NCI-H446 (cell line): ENCODE data around the gene TMEM184B.

Experiments
- DNase-seq, 2 experiments: peaks; one replicate each; lab custom pipeline; 2025; lab: John Stamatoyannopoulos, UW

Gene TMEM184B

GRCh38 chr22:38308791-38309498, 36.1 kb upstream of the TMEM184B start:
- no peak for DNase-seq

DNA sequence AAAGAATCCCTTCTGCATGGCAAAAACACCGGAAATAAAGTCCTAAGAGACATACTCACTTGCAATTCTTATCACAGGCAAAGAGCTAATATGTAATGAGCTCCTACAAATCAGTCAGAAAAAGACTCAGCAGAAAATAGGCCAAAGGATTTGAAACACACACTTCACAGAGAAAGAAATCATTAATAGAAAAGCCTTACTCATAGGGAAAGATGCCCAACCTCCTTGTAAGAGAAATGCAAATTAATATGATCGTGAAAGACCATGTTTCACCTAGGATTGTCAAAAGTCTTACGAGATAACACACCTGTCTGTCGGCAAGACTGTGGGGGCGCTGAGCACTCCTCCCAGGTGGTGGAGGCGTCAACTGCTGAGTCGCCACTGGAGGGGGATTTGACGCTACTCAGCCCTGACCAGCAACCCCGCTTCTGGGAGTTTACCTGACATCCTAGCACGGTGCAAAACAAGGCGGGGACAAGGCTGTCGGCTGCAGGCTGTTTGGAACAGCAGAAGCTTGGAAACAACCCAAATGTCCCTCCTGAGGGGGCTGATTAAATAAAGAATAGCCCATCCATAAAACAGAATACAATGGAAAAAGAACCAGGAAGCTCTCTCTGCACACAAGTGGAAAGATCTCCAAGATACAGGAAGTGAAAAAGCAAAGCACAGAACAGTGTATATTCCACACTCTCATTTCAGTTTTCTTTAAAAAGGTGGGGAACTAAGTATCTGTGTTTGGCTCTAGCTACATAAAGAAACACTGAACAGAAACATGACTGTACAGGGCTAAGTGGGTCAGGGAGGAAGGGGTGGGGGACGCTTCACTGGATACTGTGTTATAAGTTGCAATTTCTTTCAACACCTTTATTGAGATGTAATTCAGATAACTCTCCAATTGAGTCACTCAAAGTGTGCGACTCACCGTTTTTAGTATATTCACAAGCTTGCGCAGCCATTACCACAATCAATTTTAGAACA, 33.0 kb upstream of the TMEM184B start:
- no peak for DNase-seq

- DNase-seq = no peak
These were observed 31.7 kb upstream of the TMEM184B start for GRCh38 chr22:38304526-38304925.

DNA sequence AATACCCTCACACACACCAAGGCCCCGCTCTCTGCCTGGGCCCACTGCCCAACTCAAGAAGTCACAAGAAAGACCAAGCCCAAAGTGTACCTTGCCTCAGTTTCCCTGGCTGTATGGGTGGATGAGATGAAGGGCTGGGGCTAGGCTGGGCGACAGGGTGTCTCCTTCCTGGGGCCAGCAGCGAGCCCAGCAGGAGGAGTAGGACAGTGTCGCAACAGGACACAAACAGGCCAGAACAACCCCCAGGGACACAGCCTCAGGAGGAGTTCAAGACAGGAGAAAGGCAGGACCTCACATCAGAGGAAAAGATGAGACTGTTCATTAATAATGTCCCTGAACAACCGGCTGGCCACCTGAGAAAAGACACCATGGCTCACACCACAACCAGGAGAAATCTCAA, 31.2 kb upstream of the TMEM184B start:
- DNase-seq = no peak

DNA sequence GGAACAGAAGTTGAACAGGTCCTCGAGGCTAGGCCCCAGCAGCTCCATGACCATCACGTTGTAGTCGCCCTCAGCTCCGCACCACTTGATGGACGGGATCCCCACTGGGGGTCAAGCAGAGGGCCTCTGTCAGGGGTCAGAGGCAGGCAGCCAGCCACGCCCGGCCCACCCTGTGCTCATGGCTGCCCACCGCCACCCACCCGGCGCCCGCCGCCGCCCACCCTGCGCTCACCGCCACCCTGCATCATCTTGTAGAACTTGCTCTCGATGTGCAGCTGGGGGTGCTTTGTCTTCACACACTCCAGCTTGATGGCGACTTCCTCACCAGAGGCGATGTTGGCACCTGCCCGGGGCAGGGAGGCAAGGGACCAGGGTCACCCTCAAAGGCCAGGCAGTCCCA, 30.1 kb upstream of the TMEM184B start:
- no peak for DNase-seq

DNA sequence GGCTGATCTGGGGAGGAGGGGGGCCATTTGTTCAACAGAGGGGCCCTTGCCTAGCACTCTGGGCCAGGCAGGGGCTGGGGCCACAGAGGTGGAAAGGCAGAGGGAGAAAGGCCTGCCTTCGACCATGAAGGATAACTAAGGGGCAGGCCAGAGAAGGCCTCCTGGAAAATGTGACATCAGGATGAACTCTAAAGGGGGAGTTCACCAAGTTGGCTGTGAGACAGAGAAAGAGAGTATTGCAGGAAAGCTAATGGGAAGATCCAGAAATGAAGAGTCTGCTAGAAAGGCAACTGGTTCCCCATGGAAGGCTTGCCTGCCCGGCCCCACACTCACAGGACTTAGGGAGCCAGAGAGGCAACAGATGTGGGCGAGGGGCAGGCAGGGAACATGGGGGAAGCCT, 28.1 kb upstream of the TMEM184B start:
- no peak for DNase-seq

GRCh38 chr22:38300197-38300945, 27.6 kb upstream of the TMEM184B start:
- DNase-seq = no peak

- no peak for DNase-seq
These were observed 26.9 kb upstream of the TMEM184B start for GRCh38 chr22:38299770-38300102.

GRCh38 chr22:38298312-38299005, 25.6 kb upstream of the TMEM184B start:
- DNase-seq = no peak

DNA sequence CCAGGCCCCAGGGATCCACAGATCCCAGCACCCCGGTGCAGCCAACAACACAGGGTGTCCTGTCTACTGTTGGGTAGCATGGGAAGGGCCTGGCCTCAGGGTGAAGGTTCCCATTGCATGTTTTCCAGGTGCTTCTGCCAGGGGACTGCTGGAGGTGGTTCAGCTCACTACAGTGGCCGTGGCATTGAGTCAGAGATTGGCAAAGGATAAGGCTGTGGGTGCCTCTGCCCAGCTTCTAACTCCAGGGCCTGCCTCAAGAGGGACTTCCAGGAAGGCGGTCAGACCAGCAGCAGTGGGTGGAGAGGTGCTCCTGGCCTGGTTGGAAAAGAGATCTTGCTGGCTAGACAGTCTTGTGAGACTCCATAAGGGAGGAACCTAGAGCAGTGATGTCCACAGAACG, 23.6 kb upstream of the TMEM184B start:
- no peak for DNase-seq

GRCh38 chr22:38295863-38296262, 23.1 kb upstream of the TMEM184B start:
- DNase-seq = no peak

DNA sequence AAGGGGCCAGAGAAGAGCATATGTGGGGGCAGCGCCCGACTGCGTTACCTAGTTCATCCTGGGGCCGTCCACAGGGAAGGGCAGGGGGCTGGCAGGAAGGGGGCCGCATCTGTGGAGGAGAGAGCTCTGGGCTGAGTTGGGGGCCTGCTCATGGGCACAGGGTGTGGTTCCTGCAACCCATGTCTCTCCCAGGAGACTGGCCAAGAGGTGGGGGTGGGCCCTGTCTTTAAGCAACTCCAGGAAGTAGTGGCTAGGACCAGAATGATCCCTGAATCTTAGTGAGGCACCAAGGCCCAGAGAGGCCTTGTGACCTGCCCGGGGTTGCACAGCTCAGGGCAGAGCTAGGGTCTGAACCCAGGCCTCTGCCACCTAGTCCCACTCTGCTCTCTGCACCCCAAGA, 22.5 kb upstream of the TMEM184B start:
- no peak for DNase-seq

- no peak for DNase-seq
These were observed 21.4 kb upstream of the TMEM184B start for GRCh38 chr22:38294193-38294592.

DNA sequence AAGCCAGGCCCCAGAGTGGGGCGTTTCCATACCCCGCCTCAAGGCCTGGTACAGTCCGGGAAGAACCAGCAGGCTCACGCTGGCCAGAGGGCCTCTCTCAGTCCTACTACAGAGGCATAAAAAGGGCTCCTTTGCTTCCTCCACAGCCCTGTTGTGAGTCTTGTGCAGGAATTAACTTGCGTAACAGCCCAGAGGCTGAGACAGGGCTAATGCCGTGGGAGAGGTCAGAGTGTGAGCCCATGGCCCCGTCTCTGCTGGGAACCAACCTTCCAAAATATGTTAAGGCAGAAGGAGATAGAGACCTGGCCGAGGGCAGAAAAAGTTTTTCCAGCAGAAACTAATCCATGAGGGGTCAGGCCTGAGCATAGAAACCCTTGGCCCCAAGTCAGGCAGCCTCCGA, 19.9 kb upstream of the TMEM184B start:
- no peak for DNase-seq

DNA sequence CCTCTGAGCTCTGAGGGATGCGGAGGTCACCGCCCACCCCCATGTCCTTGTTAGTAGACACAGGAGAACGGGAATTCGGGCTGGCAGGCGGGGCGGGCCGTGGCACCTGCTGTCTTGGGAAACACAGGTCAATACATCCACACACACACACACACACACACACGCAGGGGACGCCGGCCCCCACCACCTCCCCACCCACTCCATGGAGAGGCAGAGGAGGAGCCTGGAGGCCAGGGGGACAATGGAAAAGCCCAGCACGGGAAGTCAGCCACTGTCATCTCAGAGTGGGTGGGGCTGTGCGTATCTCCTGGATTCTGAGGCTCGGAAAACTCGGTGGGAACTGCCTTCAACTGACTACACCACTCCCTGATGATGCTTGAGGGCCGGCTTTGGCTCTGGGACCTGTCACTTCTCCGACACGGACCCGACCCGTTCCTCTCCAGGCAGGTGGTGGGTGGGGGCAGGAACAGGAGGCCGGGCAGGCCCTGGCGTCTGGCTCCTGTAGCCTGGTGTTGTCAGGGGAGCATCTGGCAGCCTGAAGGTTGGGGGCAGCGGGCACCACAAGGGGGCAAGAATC, 18.5 kb upstream of the TMEM184B start:
- DNase-seq = no peak

- no peak for DNase-seq
These were observed 17.5 kb upstream of the TMEM184B start for GRCh38 chr22:38290347-38290746.

GRCh38 chr22:38289583-38290082, 16.8 kb upstream of the TMEM184B start:
- no peak for DNase-seq

DNA sequence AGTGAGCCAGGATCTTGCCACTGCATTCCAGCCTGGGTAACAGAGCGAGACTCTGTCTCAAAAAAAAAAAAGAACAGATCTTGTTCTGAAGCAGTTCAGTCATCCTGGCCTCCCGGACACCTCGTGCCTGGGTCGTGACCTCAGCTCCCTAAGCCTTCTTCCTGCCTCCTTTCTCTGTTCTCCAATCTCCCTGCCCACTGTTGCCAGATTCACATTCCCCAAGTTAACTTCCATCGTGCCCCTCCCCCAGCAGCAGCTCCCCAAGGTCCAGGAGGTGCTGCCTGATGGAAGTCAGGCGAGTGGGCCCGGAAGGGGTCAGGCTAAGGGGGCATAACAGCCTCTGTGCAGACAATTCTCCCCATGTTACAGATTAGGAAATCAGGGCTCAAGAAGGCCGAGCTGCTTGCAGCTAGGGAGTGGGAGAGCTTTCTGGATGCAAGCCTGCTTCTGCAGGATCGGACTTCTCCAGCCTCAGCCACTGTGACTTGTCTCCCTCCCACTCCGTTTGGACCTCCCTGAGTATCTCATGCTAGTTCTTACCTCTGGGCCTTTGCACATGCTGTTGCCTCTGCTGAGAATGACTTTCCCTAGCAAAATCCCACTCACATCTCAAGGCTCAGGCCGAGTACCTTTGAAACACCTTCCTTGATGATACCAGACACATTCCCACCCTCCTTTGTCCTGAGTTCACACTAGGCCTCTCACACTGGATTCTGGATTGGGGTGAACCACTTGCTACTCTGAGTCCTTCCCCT, 14.3 kb upstream of the TMEM184B start:
- no peak for DNase-seq

DNA sequence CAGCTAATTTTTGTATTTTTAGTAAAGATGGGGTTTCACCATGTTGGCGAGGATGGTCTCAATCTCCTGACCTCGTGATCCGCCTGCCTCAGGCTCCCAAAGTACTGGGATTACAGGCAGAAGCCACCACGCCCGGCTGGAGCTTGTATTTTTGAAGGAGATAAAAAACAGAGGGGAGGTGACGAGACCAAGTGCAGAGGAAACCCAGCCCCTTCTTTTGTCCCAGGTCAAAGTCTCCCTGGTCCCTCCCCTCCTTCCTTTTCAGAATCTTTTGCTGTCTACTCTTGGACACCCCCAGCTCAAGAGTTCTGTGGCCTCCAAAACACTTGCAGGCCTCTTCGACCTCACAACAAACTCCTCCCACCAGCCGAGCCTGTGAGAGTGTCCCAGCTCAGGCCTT, 12.2 kb upstream of the TMEM184B start:
- no peak for DNase-seq

GRCh38 chr22:38284042-38284402, 11.2 kb upstream of the TMEM184B start:
- DNase-seq = no peak

DNA sequence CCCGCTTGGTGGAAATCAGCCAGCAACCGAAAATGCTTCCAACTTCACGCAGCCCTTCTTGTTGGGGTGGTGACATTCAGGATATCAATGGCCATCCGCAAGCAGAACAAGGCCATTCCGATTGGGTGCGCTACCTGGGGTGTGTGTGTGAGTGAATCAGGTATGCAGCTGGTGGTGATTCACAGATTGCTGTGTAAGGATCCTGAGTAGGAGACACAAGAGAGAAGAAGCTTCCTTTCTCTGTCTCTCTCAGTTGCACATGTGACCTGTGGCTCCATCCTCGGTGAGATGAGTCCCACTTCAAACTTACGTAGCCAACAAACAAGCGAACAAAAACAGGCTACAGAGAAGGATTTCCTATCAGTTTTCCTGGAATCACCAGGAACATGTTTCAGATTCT, 9.6 kb upstream of the TMEM184B start:
- no peak for DNase-seq
